Measurements from ENCODE around the gene RIT2.

RIT2 gene

GRCh38 chr18:43010611-43011010, 104.9 kb downstream of the RIT2 start:
- DNase-seq (ENCODE audit: low spot score) = no peak

DNA sequence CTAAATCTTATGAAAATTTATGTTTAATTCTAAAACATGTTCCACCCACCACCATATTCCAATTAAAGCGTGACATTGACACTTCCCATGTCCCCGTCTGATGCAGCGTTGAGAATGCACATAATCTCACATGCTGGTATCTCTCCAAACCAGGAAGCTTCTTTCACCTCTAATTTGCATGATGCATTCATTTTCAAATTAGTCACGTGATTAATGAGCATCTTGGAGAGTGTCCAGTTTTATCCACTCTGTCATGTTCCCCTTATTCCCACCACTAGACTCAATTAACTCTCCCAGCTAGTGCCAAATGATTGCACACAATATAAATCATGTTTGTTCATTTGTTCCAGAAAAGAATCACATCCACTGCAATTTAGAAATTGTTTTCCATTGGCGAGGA, 105.8 kb downstream of the RIT2 start:
- no peak for DNase-seq (ENCODE audit: low spot score)

DNA sequence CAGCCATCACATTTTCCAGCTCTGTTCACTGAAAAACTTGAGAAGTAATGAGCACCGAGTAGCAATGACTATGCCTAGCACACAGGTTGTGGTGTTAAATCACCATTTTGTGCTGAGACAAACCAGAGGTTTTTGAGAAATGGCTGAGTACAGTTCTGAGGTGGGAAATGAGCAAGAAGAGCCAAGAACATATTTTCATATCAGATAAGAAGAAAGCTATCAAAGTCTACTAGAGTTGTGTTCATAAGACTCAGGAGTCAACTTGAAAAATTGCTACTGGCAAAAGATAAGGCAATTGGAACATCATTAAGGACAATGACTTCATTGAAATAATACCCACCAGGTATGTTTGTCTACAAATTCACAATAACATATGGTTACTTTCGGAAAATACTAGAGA, 108.1 kb downstream of the RIT2 start:
- no peak for DNase-seq (ENCODE audit: low spot score)

- no peak for DNase-seq (ENCODE audit: low spot score)
Observed at GRCh38 chr18:43004421-43004820, 111.1 kb downstream of the RIT2 start.

- no peak for DNase-seq (ENCODE audit: low spot score)
Observed at GRCh38 chr18:43001821-43002220, 113.7 kb downstream of the RIT2 start.

DNA sequence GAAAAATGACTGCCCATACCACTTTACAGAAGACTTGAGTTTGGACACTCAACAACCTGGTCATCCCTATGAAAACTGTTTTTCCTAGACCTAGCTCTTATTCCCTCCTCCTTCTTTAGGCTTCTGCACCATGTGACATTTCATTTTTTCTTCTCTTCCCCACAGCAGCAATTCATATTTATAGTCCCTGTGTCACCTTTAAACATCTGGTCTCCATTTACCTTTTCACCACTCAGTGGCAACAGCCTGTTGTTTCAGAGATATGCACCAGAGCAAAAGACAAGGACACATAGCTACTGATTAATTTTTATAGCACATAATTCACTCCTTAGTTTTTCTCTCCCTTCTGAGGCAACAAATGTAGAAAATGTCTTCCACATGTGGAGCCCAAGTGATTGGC, 118.7 kb downstream of the RIT2 start:
- DNase-seq (ENCODE audit: low spot score) = no peak

GRCh38 chr18:42980426-42980825, 135.1 kb downstream of the RIT2 start:
- DNase-seq (ENCODE audit: low spot score) = no peak

GRCh38 chr18:42977982-42978637, 137.4 kb downstream of the RIT2 start:
- no peak for DNase-seq (ENCODE audit: low spot score)

- no peak for DNase-seq (ENCODE audit: low spot score)
Observed at GRCh38 chr18:42976869-42977590, 138.5 kb downstream of the RIT2 start.

GRCh38 chr18:42969366-42969765, 146.1 kb downstream of the RIT2 start:
- DNase-seq (ENCODE audit: low spot score) = no peak

- DNase-seq (ENCODE audit: low spot score) = no peak
Observed at GRCh38 chr18:42961298-42961697, 154.2 kb downstream of the RIT2 start.

DNA sequence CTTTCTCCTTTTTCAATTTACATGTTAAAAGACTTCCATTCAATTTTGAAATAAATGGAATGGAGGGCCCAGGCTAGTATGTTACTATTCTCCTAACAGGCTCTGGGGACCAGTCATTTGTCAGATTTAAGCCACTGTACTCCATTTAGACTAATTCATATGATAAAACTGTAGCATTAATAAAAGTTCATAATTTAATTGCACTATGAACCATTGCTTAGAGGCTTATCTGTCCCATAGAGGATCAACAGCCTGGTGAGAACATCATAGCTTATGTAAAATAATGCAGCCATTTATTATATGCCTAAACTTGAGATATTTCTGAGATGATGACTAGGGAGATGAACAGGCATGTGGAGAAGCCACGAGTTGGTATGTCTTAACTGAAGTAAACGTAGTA, 156.0 kb downstream of the RIT2 start:
- no peak for DNase-seq (ENCODE audit: low spot score)

DNA sequence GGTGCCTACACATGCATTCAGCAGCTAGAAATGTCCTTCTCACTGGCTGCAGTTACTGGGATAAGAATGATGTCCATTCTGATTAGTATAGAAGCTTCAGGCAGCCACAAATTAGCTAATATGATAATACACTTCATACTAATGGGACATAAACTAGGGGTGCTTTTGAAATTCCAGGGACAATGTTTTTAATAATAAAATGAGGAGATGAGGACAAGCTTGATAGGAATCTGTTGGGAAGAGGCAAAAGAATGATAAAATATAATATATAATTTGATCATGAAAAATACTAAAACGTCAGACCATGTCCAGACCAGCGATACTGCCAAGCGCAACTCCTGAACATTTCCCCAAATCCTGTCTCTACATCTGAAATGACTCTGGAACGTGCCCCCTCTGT, 157.1 kb downstream of the RIT2 start:
- DNase-seq (ENCODE audit: low spot score) = no peak

DNA sequence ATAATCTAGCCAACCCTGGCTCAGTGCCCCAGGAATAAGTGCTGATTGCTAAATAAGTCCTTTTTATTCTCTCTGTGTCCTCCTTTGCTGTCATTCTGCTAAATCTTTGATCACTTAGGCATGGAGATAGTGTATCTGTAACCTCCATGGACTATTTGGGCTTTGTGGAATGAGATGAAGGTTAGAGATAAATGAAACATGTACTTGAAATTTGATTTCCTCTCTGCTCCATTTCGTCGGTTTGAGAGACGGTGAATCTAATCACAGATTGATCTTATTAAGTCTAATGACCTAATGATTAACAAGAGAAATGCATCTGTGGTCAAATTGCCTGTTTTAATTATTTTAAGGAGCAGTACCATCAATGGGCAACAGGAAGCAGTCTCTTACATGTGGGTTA, 159.2 kb downstream of the RIT2 start:
- no peak for DNase-seq (ENCODE audit: low spot score)

GRCh38 chr18:42954887-42955286, 160.6 kb downstream of the RIT2 start:
- DNase-seq (ENCODE audit: low spot score) = no peak

GRCh38 chr18:42953306-42953705, 162.2 kb downstream of the RIT2 start:
- no peak for DNase-seq (ENCODE audit: low spot score)

DNA sequence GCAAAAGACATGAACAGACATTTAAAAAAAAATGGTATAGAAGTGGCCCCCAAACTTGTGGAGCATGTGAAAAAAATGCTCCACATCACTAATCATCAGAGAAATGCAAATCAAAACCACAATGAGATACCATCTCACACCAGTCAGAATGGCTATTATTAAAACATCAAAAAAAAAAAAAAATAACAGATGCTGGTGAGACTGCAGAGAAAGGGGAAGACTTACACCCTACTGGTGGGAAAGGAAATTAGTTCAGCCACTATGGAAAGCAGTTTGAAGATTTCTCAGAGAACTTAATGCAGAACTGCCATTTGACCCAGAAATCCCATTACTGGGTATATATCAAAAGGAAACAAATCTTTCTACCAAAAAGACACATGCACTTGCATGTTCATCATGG, 164.8 kb downstream of the RIT2 start:
- no peak for DNase-seq (ENCODE audit: low spot score)

GRCh38 chr18:42948831-42949230, 166.7 kb downstream of the RIT2 start:
- no peak for DNase-seq (ENCODE audit: low spot score)

DNA sequence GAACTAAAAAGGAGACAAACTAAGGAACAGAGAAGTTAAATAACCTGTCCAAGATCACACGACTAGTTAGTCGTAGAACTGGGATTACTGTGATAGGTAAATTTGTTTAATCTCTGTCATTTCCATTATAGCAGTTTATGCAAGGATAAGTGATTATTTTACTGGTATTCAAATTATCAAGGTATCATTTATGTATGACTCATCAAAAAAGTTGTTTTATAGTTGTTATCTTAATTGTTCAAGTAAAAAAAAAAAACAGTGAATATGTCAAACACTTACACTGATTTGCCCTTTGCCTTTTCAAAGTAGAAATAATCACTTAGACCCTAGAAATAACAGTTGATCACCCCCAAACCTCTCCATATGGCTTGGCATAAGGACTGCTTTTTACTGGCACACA, 173.6 kb downstream of the RIT2 start:
- DNase-seq (ENCODE audit: low spot score) = no peak

GRCh38 chr18:42941021-42941420, 174.5 kb downstream of the RIT2 start:
- no peak for DNase-seq (ENCODE audit: low spot score)

DNA sequence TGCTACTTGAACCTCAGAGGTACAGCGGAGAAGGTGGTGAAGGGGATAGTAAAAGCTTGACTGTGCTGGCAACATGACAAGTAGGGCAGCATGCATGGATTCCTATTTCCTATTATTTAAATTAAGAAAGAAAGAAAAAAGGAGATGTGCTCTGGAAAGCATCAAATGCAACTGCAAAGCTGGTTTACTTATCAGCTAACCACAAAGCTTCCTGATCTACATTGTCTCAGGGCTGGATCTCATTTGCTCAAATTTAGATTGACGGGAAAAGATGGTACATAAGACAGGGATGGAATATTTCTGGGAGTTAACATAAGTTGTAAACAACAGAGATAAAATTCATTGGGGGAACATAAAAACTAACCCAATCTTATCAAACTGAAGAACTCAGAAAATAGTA, 178.0 kb downstream of the RIT2 start:
- DNase-seq (ENCODE audit: low spot score) = no peak

GRCh38 chr18:42936289-42936688, 179.2 kb downstream of the RIT2 start:
- no peak for DNase-seq (ENCODE audit: low spot score)

- DNase-seq (ENCODE audit: low spot score) = no peak
Observed at GRCh38 chr18:42931491-42931890, 184.0 kb downstream of the RIT2 start.

GRCh38 chr18:42929857-42930256, 185.6 kb downstream of the RIT2 start:
- no peak for DNase-seq (ENCODE audit: low spot score)

All from SW480 (cell line).